Keratinocyte (primary cell): ENCODE measurements around the gene SLC45A2.

ENCODE experiments used
- EZH2 ChIP-seq: IDR thresholded peaks from one replicate; pipeline ENCODE4 v1.6.1; 2012; ENCODE audit warnings: inconsistent platforms, mild to moderate bottlenecking, low read length, moderate library complexity
- TF ChIP-seq, protein P1 (sequence below), 3 experiments: IDR thresholded peaks in 1 of 3; conservative IDR thresholded peaks in 1 of 3; optimal IDR thresholded peaks in 1 of 3; 2 replicates in 2 of 3; 3 replicates in 1 of 3; pipeline versions ENCODE3 to v1.5.1; 2011; ENCODE audit warnings: low read length in 3 of 3, mild to moderate bottlenecking in 3 of 3, moderate library complexity in 2 of 3, control low read depth in 1 of 3, inconsistent platforms in 1 of 3; ENCODE audit not compliant: insufficient read depth in 2 of 3; ENCODE audit errors: extremely low read depth in 1 of 3

DNA sequence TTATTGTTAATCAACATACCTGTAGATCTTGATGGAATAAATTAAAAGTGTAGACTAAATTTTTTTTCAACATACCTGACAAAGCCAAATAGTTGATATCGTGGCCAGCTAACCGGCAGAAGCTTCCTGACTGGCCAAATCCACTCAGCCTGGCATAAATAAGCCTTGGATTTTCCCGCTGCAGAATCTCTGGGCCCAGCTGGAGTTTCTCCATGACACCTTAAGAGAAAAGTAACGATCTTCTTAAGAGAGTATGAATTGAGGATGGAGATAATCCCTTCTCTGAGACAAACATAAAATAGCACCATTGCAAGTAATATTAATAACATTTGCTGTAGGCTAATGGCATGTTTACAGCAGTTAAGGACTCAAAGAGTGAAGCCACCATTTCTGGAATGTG lies 21.2 kb upstream of the SLC45A2 start:
- TF ChIP-seq, protein P1, sequence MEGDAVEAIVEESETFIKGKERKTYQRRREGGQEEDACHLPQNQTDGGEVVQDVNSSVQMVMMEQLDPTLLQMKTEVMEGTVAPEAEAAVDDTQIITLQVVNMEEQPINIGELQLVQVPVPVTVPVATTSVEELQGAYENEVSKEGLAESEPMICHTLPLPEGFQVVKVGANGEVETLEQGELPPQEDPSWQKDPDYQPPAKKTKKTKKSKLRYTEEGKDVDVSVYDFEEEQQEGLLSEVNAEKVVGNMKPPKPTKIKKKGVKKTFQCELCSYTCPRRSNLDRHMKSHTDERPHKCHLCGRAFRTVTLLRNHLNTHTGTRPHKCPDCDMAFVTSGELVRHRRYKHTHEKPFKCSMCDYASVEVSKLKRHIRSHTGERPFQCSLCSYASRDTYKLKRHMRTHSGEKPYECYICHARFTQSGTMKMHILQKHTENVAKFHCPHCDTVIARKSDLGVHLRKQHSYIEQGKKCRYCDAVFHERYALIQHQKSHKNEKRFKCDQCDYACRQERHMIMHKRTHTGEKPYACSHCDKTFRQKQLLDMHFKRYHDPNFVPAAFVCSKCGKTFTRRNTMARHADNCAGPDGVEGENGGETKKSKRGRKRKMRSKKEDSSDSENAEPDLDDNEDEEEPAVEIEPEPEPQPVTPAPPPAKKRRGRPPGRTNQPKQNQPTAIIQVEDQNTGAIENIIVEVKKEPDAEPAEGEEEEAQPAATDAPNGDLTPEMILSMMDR (optimal IDR thresholded peaks at IDR 0.05 in 1 of 3, IDR thresholded peaks at IDR 0.05 in 1 of 3, conservative IDR thresholded peaks at IDR 0.05 in 1 of 3; ENCODE audit: extremely low read depth in 1 of 3, insufficient read depth in 2 of 3, low read length in 3 of 3) = no peak
- TF ChIP-seq EZH2 = no peak
